Neural crest cell (in vitro differentiated cells): ENCODE results near the gene RXFP3. TPM values are rescaled to one million over a fixed set of nuclear protein-coding genes. Genes with fewer than 3 reads are reported as not detected.

Source experiments
- DNase-seq: peaks from one replicate; pipeline ENCODE4 v3.0.0; 2021; ENCODE audit warnings: low read depth, mixed read lengths, low spot score
- H3K27ac Mint-ChIP-seq: one replicate; pipeline ENCODE4 v1.8.0; 2021; ENCODE audit warnings: mild to moderate bottlenecking, mixed read lengths; ENCODE audit not compliant: unreplicated experiment
- H3K27me3 Mint-ChIP-seq: 2 replicates; pipeline ENCODE4 v1.8.0; 2021; ENCODE audit warnings: low read depth, mild to moderate bottlenecking, mixed read lengths
- H3K36me3 Mint-ChIP-seq: 2 replicates; pipeline ENCODE4 v1.8.0; 2021; ENCODE audit warnings: low read depth, mild to moderate bottlenecking, mixed read lengths
- H3K4me1 Mint-ChIP-seq: 2 replicates; pipeline ENCODE4 v1.8.0; 2021; ENCODE audit warnings: mixed read lengths
- H3K4me3 Mint-ChIP-seq: one replicate; pipeline ENCODE4 v1.8.0; 2021; ENCODE audit warnings: mild to moderate bottlenecking, mixed read lengths
- H3K9me3 Mint-ChIP-seq: 2 replicates; pipeline ENCODE4 v1.8.0; 2021; ENCODE audit warnings: mixed read lengths
- total RNA-seq: library from RNA; stranded (reverse); gene quantifications from 2 replicates; pipeline ENCODE4 v1.2.1, GENCODE V29; 2021
- TF ChIP-seq, protein P1 (sequence below): fragments of 200-600 bp; sonication (generic); conservative IDR thresholded peaks from 2 replicates; pipeline ENCODE4 v1.5.0; 2021; ENCODE audit warnings: antibody characterized with exemption, mild to moderate bottlenecking

RXFP3 gene
- total RNA-seq, 1 donor from 2014 or later, result 0.12 TPM

DNA sequence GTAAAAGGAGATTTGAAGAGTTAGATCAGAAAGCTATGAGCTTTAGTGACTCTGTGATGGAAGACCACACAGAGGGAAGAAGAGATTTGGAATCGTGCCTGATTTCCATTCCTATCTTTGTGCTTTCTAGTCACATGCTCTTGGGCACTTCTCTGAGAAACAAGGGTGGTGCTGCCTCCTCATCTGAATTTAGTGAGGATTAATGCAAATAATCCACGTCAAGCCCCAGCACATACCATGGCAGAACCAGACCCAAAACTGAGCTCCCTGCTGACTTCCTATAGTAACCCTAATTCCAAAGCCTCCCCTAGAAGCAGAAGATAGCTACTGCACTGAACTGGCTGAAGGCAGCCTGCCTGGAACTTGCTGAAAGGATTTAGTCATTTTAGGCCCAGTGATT is 30.6 kb downstream of the RXFP3 start:
- peaks cover 4% of the 10 kb centered on the region for H3K9me3 Mint-ChIP-seq
- H3K36me3 Mint-ChIP-seq, result no peaks in the 10 kb centered on the region
- H3K27me3 Mint-ChIP-seq, result no peaks in the 10 kb centered on the region
- DNase-seq, result no peak
- TF ChIP-seq, protein P1, sequence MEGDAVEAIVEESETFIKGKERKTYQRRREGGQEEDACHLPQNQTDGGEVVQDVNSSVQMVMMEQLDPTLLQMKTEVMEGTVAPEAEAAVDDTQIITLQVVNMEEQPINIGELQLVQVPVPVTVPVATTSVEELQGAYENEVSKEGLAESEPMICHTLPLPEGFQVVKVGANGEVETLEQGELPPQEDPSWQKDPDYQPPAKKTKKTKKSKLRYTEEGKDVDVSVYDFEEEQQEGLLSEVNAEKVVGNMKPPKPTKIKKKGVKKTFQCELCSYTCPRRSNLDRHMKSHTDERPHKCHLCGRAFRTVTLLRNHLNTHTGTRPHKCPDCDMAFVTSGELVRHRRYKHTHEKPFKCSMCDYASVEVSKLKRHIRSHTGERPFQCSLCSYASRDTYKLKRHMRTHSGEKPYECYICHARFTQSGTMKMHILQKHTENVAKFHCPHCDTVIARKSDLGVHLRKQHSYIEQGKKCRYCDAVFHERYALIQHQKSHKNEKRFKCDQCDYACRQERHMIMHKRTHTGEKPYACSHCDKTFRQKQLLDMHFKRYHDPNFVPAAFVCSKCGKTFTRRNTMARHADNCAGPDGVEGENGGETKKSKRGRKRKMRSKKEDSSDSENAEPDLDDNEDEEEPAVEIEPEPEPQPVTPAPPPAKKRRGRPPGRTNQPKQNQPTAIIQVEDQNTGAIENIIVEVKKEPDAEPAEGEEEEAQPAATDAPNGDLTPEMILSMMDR, result no peak
- H3K4me1 Mint-ChIP-seq, result peaks cover 8% of the 10 kb centered on the region
- no peak overlapping the region for H3K4me3 Mint-ChIP-seq
- no peak overlapping the region for H3K27ac Mint-ChIP-seq

GRCh38 chr5:33968211-33969005 is 32.2 kb downstream of the RXFP3 start:
- DNase-seq, result no peak
- Mint-ChIP-seq H3K4me1 (peaks cover 8% of the 10 kb centered on the region), H3K9me3 (peaks cover 4% of the 10 kb centered on the region), H3K4me3 (no peak overlapping the region), H3K27ac (no peak overlapping the region), H3K27me3 (no peaks in the 10 kb centered on the region), H3K36me3 (no peaks in the 10 kb centered on the region)
- TF ChIP-seq, protein P1, result no peak

DNA sequence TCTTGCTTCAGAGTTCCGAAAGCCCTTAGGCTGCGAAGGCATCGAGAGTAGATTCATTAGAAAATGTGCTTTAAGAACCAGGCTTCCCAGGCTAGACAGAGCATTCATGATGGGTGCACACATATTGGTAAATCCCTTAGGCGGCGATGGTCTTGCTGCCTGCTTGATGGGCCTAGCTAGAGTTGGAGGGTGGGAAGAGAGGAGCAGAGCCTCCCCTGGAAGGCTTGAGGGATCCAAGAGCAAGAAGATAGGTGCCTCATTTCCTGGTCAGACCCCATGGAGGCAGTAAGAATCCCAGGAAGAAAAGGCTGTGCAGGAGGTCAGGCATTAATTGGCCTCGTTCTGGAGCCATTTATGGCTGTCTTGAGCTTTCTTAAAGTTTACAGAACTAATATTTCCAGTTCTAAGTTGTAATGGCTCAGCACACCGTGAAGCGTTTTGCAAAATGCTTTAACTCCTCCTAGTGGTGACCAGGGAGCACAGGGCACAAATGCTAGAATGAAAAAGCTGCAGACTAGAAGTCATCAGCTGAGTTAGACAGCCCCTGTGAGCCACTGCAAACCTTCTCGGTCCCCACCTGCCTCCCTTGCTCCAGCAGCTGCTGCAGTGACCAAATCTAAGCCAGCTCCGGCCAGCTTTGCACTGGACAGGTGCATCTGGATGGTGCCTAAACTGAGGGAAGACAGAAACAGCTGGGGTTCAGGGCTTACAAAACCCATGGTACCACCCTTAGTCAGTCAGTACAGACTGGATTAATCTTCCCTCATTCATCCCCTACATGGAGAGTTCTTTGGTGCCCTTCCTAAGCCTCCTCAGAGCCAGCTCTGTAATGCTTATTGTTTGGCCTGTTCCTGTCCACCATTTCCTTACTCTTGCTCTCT is 33.6 kb downstream of the RXFP3 start:
- Mint-ChIP-seq H3K27ac (no peak overlapping the region), H3K27me3 (no peaks in the 10 kb centered on the region)

GRCh38 chr5:33973271-33973670 is 37.1 kb downstream of the RXFP3 start:
- Mint-ChIP-seq H3K4me3 (no peak overlapping the region), H3K36me3 (peaks cover 3% of the 10 kb centered on the region), H3K27ac (no peak overlapping the region), H3K27me3 (no peaks in the 10 kb centered on the region), H3K4me1 (peaks cover 27% of the 10 kb centered on the region), H3K9me3 (no peaks in the 10 kb centered on the region)
- TF ChIP-seq, protein P1, result no peak
- no peak for DNase-seq

More for the DNA sequence above, 33.6 kb downstream of the RXFP3 start:
- peak; percentile 6 for DNase-seq
- no peak overlapping the region for H3K4me3 Mint-ChIP-seq
- peaks cover 12% of the 10 kb centered on the region for H3K4me1 Mint-ChIP-seq
- TF ChIP-seq, protein P1, result peak; percentile 80
- peaks cover 4% of the 10 kb centered on the region for H3K9me3 Mint-ChIP-seq
- no peaks in the 10 kb centered on the region for H3K36me3 Mint-ChIP-seq

DNA sequence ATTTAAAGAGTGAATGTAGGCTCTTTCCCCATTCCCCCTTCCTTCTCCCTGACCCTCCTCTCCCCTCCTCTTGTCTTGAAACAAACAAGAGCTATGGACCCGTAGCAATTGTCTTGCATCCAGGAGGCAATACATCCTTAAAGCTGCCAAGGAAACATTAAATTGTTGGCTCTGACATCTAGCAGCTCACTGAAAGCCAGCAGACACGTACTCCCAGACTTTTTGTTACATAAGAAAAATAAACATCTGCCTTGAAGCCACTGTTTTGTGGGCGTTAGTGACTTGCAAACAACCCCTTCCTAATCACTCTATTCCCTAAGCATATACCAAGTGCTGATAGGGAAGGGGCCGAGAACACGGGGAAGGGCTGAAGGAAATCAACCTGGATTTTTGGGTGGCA is 39.7 kb downstream of the RXFP3 start:
- Mint-ChIP-seq H3K27me3 (no peaks in the 10 kb centered on the region), H3K4me3 (no peak overlapping the region), H3K27ac (no peak overlapping the region), H3K4me1 (peaks cover 19% of the 10 kb centered on the region), H3K36me3 (peaks cover 8% of the 10 kb centered on the region), H3K9me3 (no peaks in the 10 kb centered on the region)
- no peak for DNase-seq
- TF ChIP-seq, protein P1, result no peak
